GM19193 (cell line): ENCODE measurements around the gene TBC1D2.

ENCODE experiments used
- POLR2A ChIP-seq: IDR thresholded peaks from 4 replicates; pipeline ENCODE4 v1.6.1; 2011; ENCODE audit not compliant: insufficient read depth, insufficient read length; ENCODE audit errors: extremely low read depth

The TBC1D2 gene

DNA sequence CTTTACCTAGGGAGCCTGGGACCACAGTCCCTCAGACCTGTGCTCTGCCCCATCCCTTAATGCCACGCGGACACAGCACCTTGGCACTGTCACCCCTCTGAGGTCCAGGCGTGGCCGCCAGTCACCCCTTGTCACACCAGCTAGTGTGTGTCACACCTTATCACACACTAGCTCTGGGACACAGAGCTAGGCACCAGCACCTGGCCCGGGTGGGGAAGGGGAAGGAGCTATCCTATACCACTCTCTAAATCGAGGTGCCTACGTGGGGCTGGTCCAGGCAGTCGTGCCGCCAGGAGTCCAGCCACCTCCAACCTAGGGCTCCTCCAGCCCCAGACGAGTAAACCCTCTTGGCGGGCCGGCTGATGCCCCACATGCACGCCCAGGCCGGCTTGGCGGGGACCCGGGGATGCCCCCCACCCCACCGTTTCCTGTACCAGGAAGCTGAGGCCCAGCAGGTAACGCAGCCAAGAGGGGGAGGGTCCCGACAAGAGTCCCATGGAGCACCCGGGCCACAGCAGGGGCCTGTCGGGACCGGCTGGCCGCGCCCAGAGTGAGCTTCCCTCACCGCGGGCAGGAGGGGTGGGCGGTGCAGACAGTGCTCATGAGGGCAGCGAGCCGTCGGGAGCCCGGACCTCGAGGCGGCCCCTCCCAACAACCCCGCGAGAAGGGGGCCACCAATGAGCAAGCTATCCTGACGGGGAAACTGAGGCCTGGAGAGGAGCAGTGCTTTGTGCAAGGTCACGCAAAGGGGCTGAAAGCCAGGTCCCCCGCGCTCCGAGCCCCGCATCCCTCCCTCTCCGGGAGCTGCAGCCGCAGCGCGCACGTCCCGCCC is 63.6 kb downstream of the TBC1D2 start:
- TF ChIP-seq POLR2A = no peak

DNA sequence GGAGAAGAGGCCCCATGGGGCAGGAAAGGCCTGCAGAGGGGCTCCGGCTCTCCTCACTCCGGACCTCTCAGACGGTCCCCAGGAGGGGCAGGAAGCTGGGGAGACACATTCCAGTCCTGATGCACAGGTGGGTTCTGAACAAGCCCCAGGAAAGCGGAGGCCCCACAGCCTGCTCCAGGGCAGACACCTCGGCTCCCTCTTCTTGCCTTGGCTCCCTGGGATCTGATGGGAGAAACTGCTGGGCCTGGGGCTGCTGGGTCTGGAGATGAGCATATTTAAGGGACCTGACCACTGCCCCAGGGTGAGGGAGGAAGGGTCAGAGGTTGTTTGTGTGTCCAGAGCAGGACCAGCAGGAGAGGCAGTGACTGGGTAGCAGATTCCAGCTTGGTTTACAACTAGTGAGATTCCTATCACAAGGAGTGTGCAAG is 64.3 kb downstream of the TBC1D2 start:
- no peak for TF ChIP-seq POLR2A

- TF ChIP-seq POLR2A = no peak
Observed at GRCh38 chr9:98190757-98191105, 64.7 kb downstream of the TBC1D2 start.

DNA sequence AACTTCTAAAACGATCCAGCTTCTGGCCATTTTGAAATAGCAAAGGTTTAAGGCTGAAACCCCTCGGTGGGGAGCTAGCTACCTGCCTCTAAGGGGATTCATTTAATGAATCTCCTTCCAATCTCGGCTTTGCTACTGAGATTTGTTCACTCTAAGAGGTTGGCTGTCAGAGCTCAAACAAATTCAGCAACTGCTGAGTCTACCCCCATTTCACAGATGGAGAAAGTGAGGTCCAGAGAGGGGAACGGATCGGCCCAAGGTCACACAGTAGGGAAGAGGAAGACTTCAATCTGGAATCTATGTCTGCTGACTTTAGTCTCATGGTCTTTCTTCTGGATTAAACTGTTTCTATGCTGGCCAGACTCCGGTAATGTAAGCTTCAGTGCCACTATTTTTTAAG is 66.0 kb downstream of the TBC1D2 start:
- TF ChIP-seq POLR2A = no peak

GRCh38 chr9:98187926-98188325 is 67.5 kb downstream of the TBC1D2 start:
- no peak for TF ChIP-seq POLR2A

GRCh38 chr9:98186236-98186635 is 69.2 kb downstream of the TBC1D2 start:
- TF ChIP-seq POLR2A = no peak

- TF ChIP-seq POLR2A = no peak
Observed at GRCh38 chr9:98185611-98186171, 69.8 kb downstream of the TBC1D2 start.

GRCh38 chr9:98185021-98185567 is 70.4 kb downstream of the TBC1D2 start:
- no peak for TF ChIP-seq POLR2A

- TF ChIP-seq POLR2A = no peak
Observed at GRCh38 chr9:98184326-98184725, 71.1 kb downstream of the TBC1D2 start.

DNA sequence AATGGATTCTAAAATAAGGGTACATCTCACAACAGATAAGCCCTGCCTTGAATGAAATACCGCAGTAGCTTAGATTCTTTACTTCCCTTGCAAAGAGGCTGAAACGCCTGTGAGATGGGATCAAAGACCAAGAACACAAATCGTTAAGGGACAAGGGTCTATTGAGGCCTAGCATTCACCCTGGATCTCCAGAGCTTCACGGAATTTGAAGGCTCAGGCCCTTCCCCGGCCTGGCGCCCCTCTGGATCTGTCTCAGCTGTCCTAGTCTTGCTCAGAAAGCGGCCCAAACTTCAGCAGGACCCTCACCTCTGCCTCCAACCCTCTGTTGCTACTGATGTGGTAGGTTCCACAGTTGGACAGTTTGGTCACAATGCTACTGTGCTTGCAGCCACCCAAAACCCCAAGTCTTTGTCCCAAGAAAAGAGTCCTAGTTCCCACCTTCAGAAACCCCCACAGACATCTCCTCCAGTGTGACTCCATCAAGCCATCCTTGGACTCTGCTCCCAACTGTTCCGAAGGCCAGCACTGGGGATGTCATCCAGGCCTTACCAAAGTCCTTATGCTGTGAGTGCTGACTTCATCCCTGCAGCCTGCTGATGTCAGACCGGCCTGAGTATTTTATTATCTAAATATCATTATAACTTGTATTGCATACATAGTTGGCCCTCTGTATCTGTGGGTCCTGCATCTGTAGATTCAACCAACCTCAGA is 72.4 kb downstream of the TBC1D2 start:
- TF ChIP-seq POLR2A = no peak

DNA sequence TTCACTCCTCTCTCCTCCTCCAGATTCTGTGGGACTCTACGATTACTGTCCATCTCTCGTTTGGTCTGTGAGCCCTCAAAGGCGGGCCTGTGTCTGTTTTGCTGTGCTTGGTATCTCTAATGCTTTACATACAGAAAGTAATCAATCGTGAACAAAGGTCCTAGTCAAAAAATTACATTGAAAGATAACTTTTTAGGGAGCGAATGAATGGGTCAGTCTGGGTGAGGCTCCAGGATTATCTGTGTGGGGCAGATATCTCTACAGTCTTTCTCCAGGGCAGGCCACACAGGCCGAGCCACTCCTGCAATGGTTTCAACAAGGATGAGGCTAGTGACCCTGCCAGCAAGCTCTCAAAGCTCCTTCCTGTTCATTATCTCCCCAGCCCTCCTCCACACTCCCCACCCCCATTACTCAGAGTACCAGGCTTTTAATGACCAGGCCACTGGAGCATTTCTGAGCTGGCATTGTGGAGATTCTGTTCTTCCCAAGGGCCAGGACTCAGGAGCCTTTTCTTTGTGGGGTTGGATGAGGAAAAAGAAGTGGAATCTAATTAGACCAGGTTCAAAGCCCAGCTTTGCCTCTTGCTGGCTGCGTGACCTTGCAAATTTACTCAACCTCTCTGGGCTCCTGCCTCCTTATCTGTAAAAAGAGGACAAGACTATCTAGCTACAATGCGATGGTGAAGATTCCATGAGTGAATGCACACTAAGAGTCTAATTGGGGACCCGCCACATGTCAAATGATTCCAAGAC is 73.2 kb downstream of the TBC1D2 start:
- TF ChIP-seq POLR2A = no peak

- TF ChIP-seq POLR2A = no peak
Observed at GRCh38 chr9:98181746-98182068, 73.7 kb downstream of the TBC1D2 start.

- no peak for TF ChIP-seq POLR2A
Observed at GRCh38 chr9:98180996-98181395, 74.5 kb downstream of the TBC1D2 start.

- TF ChIP-seq POLR2A = no peak
Observed at GRCh38 chr9:98178874-98179850, 76.3 kb downstream of the TBC1D2 start.
